ENCODE measurements around the gene ARHGAP23.
"Not testable (repeated sequence)": the region's sequence is repeated elsewhere in the genome, so short reads cannot be mapped to it uniquely, and the experiment has no call there.

ARHGAP23 gene

DNA sequence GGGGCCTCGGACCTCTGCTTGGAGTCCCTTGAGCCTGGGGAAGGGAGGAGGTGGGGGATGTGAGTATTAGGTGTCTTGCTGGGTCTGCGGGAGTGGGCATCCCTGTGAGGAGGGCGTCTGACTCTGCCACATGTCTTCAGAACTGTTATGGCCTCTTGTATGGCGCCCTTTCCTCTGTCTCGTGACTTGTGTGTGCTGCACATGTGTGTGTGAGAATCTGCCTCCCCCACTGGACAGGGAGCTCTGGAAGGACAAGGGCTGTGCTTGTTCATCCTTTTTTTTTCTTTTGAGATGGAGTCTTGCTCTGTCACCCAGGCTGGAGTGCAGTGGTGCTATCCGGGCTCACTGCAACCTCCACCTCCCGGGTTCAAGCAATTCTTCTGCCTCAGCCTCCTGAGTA lies 33.4 kb downstream of the ARHGAP23 start:
- DNase-seq: no peak

DNA sequence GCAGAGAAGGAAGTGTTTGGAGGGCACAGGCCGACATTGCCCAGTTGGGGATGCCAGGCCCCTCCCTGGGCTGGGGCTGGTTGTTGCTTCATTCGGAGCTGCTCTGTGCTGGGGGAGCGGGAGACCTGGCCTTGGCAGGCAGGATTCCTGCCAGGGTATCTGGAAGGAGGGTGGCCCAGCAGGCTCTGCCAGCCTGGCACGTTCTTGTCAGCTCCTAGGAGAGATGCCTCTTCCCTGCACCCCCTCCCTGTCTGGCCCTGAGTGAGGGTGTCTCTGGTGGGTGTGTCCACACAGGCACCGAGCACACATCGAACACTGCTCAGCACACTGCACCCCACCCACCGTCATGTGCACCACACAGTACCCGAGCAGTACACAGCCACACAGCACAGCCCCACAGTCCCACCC lies 35.2 kb downstream of the ARHGAP23 start:
- DNase-seq: no peak

DNA sequence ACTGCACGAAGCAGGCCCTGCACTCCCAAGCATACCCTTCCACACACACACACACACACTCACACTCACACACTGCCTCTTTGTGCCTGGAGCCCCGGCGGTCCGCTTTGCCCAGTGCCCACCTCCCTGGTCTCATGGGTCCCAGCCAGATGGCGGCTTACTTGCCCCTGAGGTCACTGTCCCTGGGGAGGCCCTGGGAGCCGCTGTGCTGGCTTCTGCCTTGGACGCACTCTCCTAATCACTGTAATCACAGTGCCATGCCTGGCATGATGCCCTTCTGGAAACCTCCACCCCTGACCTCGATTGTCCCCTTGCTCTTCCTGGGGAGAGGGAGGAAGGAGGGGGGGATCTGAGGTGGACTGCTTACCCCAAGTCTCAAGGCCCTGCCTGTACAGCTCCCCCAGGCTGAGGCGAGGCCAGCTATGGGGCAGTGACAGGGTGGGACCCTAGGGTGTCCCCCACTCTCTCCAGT lies 36.0 kb downstream of the ARHGAP23 start:
- no peak for DNase-seq

DNA sequence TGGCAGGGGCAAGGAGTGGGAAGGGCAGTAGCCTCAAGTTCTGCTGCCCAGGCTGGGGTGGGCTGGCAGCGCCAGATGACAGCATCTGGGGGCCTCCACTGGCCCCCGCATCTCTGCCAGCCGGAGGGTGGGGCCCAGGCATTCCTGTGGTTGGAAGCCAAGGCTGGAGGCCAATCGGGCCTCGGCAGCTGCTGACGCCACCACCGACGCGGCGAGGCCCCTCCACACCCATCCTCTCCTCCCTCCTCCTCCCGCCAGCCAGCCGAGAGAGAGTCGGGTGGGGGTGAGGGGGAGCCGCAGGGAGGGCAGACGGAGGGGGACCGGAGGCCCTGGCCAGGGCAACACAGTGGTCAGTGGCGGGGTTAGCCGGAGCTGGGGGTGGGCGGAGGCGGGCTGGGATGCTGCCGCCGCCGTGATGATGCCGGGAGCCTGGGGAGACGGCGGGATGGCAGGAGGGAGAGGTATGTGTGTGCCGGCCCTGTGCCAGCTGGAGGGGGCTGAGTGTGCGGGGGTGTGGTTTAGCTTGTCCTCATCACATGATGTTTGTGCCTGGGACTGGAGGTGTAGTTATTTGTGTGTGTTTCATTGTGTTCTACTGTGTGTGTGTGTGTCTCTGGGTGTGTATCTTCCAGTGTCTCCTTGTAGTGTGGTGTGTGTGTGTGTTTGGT lies 36.6 kb downstream of the ARHGAP23 start:
- DNase-seq: no peak

DNA sequence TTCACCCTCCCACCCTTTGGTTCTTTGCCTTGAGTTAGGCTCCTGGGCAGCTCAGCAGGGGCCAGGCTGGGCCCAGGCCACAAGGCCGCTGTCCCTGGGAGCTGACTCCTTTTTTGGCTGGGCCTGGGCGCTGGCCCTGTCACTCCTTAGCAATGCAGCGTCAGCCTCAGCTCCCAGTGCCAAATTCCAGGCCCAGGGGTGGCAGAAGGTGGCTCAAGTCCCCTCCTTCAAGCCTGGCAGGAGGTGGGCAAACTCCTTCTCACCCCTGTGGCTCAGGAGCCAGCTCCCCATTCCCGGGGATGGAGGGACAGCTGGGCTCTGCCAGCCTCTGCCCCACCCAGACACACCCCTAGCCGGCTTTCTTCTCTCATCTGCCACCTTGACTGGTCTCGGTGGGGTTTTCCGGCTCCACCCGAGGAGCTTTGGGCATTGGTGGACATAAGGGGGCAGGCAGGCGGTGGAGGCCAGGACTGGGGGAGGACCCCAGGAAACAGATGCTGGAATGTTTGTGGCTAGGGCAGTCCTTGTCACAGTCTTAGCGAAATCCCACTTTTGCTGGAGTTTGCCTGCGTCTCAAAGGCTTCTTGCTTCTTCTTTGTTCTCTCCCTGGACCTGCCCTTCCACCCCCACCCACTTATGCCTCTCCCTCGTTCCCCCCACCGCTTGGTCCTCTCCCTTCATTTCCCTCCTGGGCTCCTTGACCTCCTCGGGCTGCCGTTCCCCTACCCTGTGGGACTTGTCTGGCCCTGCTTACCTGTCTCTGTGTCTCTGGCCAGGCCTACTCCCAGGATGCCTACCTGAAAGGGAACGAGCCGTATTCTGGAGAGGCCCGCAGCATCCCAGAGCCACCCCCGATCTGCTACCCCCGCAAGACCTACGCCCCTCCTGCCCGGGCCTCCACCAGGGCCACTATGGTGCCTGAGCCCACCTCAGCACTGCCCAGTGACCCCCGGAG lies 37.4 kb downstream of the ARHGAP23 start:
- DNase-seq: no peak

DNA sequence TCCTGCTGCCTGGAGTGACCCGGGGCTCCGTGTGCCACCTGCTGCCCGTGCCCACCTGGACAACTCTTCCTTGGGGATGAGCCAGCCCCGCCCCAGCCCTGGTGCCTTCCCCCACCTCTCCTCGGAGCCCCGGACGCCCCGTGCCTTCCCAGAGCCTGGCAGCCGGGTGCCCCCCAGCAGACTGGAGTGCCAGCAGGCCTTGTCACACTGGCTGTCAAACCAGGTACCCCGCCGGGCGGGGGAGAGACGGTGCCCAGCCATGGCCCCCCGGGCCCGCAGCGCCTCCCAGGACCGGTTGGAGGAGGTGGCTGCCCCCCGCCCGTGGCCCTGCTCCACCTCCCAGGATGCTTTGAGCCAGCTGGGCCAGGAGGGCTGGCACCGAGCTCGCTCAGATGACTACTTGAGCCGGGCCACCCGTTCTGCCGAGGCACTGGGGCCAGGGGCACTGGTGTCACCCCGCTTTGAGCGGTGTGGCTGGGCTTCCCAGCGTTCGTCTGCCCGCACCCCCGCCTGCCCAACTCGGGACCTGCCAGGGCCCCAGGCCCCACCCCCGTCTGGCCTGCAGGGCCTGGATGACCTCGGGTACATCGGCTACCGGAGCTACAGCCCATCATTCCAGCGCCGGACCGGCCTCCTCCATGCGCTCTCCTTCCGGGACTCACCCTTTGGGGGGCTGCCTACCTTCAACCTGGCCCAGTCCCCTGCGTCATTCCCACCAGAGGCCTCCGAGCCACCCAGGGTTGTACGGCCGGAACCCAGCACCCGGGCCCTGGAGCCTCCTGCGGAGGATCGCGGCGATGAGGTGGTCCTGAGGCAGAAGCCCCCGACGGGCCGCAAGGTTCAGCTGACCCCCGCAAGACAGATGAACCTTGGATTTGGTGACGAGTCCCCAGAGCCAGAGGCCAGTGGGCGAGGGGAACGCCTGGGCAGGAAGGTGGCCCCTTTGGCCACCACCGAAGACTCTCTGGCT lies 38.4 kb downstream of the ARHGAP23 start:
- no peak for DNase-seq

DNA sequence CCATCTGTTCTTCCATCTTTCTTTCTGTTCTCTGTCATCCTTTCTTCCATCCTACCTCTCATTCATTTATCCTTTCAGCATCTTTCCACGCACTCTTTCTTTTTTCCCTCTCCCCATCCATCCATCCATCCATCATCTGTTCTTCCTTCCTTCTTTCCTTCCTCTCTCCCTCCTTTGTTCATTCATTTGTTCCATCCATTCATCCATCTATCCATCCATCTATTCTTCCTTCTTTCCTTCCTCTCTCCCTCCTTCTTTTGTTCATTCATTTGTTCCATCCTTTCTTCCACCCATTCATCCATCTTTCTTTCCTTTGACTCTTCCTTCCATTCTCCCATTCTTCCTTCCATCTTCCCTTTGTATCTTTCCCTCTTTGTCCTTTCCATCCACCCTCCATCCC lies 39.2 kb downstream of the ARHGAP23 start:
- DNase-seq: no peak

DNA sequence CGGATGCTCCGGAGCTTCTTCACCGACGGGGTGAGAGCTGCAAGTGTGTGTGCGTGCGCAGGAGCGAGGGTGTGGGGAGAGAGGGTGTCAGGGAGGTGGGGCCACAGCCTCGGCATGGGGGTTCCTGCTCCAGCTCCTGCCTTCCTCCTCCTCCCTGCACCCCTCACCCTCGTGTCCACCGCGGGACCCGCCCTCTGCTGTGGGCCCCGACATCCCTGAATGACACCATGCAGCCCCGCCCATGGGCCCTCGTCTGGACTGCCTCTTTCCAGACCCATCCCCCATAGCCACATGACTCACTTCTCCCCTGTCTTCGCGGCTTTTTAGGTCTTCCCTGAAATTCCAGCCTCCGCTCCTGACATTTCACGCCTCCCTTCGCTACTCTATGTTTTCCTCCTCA lies 41.6 kb downstream of the ARHGAP23 start:
- no peak for DNase-seq

DNA sequence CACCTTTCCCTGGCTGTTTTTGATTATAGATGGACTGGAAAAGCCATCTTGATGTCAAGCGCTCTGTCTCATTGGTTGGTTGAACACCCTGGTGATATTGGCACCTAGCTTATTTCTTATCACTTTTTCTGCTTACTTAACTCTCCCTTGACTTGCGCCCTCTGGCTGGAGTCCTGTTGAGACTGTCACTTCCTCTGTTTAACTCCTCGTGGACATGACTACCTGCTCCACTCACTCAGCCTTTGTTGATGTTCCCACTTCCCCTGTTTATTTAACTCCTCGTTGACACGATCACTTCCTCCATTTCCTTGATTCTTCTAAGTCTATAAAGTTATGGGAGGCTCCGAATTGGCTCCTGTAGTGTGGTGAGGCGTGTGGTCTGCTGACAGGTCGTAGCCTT lies 43.0 kb downstream of the ARHGAP23 start:
- not testable (repeated sequence) for DNase-seq

DNA sequence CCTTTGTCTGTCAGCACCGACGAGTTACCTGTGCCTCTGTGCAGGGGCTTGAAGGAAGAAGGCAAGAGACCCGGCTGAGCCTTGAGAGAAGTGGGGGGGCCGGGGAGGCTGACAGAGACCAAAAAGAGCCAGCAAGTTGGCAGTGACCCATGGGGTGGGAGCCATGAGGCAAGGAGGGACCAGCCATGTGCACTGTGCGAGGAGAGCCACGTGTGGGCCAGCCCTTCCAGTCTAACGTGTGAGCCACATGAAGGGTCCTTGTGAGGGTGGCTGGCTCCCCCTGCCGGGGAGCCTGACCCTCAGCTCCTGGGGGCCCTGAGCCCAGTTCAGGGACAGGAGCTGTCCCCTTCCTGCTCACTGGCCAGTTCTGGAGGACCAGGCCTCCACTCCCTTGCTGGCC lies 46.4 kb downstream of the ARHGAP23 start:
- DNase-seq: peak; percentile 64

DNA sequence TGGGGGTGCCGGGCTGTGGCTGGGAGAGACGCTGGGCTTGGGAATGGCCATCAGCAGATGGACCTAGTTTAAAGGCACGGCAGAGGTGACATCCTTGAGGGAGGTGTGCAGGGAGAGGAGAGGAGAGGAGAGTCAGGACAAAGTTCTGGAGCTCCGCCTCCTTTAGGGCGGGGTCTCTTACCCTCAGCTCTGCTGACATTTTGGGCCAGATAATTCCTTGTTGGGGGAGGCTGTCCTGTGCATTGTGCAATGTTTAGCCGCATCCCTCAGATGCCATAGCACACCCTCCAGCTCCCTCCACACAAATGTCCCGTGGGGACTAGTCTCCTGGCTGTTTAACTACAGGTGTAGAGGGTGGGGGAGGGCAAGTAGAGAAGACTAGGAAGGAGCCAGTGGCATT lies 48.3 kb downstream of the ARHGAP23 start:
- no peak for DNase-seq

DNA sequence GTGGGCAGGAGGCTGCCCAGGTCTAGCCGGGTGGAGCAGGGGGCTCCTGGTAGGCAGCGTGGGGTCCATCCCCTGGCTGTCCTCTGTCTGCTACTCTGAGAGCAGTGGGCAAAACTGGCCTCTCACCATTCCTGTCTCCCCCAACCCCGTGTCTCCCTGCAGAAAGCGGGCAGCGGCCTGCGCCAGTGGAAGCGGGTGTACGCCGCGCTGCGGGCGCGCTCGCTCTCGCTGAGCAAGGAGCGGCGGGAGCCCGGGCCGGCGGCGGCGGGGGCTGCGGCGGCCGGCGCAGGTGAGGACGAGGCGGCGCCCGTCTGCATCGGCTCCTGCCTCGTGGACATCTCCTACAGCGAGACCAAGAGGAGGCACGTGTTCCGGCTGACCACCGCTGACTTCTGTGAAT lies 49.2 kb downstream of the ARHGAP23 start:
- DNase-seq: not testable (repeated sequence)

DNA sequence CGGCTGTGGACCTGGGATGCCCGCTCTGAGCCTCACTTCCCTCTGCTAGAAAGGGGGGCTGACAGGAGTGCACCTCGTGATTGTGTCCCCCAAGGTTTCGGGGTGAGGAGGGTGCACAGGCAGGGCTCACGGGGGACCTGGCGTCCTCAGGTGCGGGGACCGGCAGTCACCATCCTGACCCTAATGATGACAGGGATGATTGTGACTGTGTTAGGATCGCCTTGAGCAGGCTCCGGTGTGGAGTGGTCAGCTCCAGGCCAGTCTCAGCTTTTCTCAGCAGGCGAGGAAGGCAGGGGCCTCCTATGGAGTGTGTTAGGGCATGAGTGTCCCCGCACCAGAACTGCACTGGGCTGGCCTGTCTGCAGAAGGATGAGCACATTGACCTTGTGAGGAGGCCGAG lies 49.7 kb downstream of the ARHGAP23 start:
- not testable (repeated sequence) for DNase-seq

DNA sequence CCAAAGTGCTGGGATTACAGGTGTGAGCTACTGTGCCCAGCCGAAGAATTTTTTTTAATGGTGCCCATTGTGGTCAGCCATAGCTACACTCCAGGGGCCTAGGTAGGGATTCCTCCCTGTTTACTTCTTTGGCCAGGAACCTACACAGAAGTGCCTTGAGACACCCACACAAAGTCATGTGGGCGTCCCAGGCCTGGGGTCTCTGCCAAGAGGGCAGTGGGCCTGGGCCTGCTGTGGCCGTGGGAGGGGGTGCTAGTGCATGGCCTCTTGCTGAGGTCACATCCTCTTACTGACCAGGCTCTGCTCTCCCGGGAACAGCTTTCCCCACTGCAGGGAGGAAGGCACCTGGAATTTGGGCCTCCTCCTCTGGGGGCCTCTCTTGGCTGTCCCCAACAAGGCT lies 50.4 kb downstream of the ARHGAP23 start:
- not testable (repeated sequence) for DNase-seq

DNA sequence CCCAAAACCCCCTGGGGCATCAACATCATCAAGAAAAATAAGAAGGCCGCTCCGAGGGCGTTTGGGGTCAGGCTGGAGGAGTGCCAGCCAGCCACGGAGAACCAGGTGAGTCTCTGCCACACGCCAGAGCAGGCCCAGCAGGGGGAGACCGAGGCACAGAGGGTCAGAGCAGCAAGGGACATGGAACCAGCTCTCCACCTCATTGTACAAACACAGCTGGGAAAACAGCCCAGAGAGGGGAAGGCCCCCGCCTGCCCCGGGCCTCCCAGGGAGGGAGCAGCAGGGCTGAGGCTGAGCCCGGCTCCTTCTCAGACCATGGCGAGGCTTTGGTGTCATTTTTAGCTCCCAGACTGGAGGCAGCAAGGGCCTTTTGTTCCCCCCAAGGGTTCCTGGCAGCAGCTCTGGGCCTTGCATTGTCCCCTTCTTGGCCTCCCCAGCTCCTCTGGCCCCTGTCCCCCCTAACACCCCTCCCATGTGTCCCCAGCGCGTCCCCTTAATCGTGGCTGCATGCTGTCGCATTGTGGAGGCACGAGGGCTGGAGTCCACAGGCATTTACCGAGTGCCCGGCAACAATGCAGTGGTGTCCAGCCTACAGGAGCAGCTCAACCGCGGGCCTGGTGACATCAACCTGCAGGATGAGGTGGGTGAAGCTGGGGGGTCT lies 53.9 kb downstream of the ARHGAP23 start:
- DNase-seq: not testable (repeated sequence)

DNA sequence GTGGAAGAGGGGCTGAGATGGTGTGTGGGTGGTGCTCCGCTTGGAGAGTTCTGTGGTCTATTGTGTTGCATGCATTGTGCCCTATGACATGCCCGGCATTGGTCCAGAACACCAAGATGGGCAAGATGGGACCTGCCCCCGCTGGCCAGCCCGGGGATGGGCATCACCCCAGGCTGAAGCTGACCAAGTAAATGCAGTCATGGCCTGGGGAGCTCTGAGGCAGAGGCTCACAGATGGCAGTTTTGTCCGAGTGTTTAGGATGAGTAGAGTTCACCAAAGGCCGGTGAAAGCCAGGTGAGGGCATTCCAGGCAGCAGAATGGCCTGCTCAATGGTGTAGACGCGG lies 54.4 kb downstream of the ARHGAP23 start:
- DNase-seq: not testable (repeated sequence)

DNA sequence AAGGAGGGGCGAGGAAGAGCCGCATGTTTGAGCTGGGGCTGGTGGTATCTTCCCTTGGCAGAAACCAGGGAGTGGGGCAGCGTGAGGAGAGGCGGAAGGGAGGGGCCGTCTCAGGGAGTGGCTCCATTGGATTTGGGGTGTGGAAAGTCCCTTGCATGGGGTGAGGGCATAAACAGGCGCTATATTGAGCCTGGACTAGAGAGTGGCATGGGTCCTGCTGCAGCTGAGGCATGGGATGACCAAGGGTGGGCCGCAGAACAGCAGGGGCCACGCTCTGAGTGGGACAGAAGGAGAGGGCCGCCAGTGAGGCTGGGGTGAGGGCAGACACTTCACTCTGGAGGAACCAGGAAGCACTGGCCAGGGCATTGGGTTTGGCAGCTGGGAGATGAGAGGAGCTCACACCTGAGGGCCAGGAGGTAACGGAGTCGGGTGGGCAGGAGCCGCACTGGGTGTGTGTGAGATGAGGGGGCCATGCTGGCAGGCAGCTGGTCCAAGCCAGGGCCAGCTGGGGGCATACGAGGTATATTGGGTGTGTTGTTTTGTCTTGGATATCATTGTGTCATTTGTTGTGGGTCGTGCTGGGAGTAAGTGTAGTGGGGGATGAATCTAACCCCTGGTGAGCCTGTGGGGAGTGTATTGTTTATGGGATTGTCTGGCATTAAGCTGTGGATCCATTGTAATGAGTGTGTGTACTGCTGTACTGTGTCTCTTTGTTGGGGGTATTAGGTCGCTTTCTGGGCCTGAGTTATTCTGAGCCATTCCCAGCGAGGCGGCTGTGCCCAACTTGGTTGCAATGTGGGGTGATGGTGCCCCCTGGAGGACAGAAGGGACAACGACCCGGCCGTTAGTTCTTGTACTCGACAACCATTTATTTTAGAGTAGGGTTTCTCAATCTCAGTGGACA lies 56.2 kb downstream of the ARHGAP23 start:
- DNase-seq: peak; percentile 69

DNA sequence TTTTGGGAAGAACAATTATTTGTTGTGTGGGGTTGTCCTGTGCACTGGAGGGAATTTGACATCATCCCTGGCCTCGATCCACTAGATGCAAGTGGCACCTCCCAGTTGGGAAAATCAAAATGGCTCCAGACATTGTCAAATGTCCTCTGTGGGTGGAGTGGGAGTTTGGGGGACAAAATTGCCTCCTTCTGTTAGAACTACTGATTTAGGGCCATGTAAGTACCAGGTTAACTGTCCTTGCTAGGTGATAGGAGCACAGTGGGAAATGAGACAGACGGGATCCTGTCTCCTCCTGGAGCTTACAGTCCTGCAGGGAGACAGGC lies 56.8 kb downstream of the ARHGAP23 start:
- DNase-seq: no peak

DNA sequence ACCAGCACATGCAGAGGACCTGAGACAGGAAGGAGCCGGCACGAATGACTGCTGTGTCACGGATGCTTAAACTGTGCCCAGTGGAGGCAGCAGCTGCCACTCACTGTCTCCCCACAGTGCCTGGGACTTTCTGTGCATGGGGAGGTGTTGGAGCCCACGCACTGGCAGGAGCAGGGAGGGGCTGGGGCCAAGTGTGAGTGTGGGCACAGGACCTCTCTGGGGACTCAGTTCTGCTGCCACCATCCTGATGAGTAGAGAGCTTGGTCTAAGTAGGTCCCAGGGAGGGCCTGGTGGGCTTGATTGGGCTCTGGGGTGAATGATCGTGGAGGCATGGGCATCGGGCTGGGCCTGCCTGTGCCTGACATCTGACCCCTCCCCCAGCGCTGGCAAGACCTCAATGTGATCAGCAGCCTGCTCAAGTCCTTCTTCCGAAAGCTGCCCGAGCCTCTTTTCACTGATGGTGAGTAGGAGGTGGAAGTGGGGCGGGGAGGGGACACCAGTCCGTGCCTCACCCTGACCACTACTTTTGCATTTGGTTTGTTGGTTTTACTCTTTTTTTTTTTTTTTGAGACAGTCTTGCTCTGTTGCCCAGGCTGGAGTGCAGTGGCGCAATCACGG lies 57.5 kb downstream of the ARHGAP23 start:
- DNase-seq: not testable (repeated sequence)

DNA sequence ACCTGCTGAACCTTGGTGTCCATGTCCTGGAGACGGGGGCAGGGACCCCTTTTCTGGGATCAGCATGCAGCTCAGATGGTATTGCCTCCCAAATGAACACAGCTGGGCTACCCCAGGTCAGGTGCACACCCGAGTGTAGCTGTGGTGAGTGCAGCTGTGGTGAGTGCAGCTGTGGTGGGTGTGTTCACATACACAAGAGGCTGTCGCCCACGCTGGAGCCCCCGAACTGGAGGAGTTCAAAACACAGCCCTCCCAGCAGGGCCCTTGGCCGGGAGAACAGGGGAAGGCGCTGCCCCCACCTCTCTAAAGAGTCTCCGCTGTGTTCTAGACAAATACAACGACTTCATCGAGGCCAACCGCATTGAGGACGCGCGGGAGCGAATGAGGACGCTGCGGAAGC lies 61.5 kb downstream of the ARHGAP23 start:
- not testable (repeated sequence) for DNase-seq
